Fibroblast of lung (primary cell): ENCODE measurements around the gene C6orf62. TPM values are rescaled to one million over a fixed set of nuclear protein-coding genes. Genes with fewer than 3 reads are reported as not detected.
"Not testable (repeated sequence)": the region's sequence is repeated elsewhere in the genome, so short reads cannot be mapped to it uniquely, and the experiment has no call there.

ENCODE experiments used
- DNase-seq, 2 donors: peaks; one replicate each; pipeline versions ENCODE4 v3.0.0 to v3.0.0-alpha.2; 2010; ENCODE audit warnings: low read depth in 2 of 2
- H2AFZ ChIP-seq: 2 replicates; pipeline ENCODE4 v1.5.1; 2012; ENCODE audit warnings: low read length, control low read depth, inconsistent platforms
- H3K27ac ChIP-seq: 2 replicates; pipeline ENCODE4 v1.5.1; 2011; ENCODE audit warnings: low read length, control low read depth; ENCODE audit not compliant: insufficient read depth
- H3K27me3 ChIP-seq: 2 replicates; pipeline ENCODE4 v1.5.1; 2011; ENCODE audit warnings: mild to moderate bottlenecking, low read length; ENCODE audit not compliant: control insufficient read depth, insufficient read depth
- H3K36me3 ChIP-seq: 2 replicates; pipeline ENCODE4 v1.5.1; 2011; ENCODE audit warnings: low read length; ENCODE audit not compliant: control insufficient read depth, insufficient read depth
- H3K4me1 ChIP-seq: 2 replicates; pipeline ENCODE4 v1.5.1; 2011; ENCODE audit warnings: low read length; ENCODE audit not compliant: control insufficient read depth, insufficient read depth; ENCODE audit errors: extremely low read depth
- H3K4me2 ChIP-seq: 2 replicates; pipeline ENCODE4 v1.5.1; 2011; ENCODE audit warnings: low read length, control low read depth; ENCODE audit not compliant: insufficient read depth; ENCODE audit errors: extremely low read depth
- H3K4me3 ChIP-seq, 4 experiments: fragments of 200-600 bp in 1 of 4; sonication (generic) in 1 of 4; replicated peaks in 1 of 4; 2 replicates each; pipeline ENCODE4 v1.5.1; 2011 to 2016; ENCODE audit warnings: low read length in 4 of 4, low read depth in 3 of 4, mild to moderate bottlenecking in 3 of 4, control low read depth in 2 of 4, inconsistent platforms in 1 of 4, mixed read lengths in 1 of 4; ENCODE audit not compliant: insufficient read depth in 1 of 4; ENCODE audit errors: control extremely low read depth in 1 of 4
- H3K79me2 ChIP-seq: 2 replicates; pipeline ENCODE4 v1.5.1; 2012; ENCODE audit warnings: mild to moderate bottlenecking, low read length, inconsistent platforms; ENCODE audit not compliant: control insufficient read depth, insufficient read depth
- H3K9ac ChIP-seq: 2 replicates; pipeline ENCODE4 v1.5.1; 2011; ENCODE audit warnings: mild to moderate bottlenecking, low read length, control low read depth; ENCODE audit not compliant: insufficient read depth
- H3K9me3 ChIP-seq: 2 replicates; pipeline ENCODE4 v1.5.1; 2012; ENCODE audit warnings: low read depth, low read length; ENCODE audit not compliant: control insufficient read depth, insufficient read depth
- H4K20me1 ChIP-seq: 2 replicates; pipeline ENCODE4 v1.5.1; 2011; ENCODE audit warnings: low read length; ENCODE audit not compliant: control insufficient read depth, insufficient read depth; ENCODE audit errors: extremely low read depth
- CTCF ChIP-seq, 2 donors: IDR thresholded peaks in 1 of 2; conservative IDR thresholded peaks in 1 of 2; 1 replicate in 1 of 2; 2 replicates in 1 of 2; pipeline ENCODE4 v1.5.1; 2011 to 2012; ENCODE audit warnings: low read length in 2 of 2, control low read depth in 1 of 2, inconsistent platforms in 1 of 2, low read depth in 1 of 2, mild to moderate bottlenecking in 1 of 2
- EZH2 ChIP-seq: IDR thresholded peaks from 2 replicates; pipeline ENCODE4 v1.5.1; 2012; ENCODE audit warnings: low read length, control low read depth, mild to moderate bottlenecking; ENCODE audit errors: missing control alignments
- polyA plus RNA-seq, 2 donors: library from polyadenylated mRNA; depleted of rRNA in 1 of 2; stranded (reverse) in 1 of 2; unstranded in 1 of 2; fragments of >200 nt; gene quantifications; 2 replicates each; pipeline ENCODE4 v1.2.1, GENCODE V29; 2011 to 2012; ENCODE audit warnings: missing spikeins in 1 of 2
- total RNA-seq: library from RNA; depleted of rRNA; stranded (reverse); fragments of >200 nt; gene quantifications from 2 replicates; pipeline ENCODE4 v1.2.1, GENCODE V29; 2014

C6orf62 gene
- total and polyA plus RNA-seq, 2 donors (not counting 1 experiment from before 2014, with no cell fraction given) = 103 to 147 TPM

- Histone ChIP-seq H3K9ac (no peak overlapping the region), H3K9me3 (no peaks in the 10 kb centered on the region), H3K4me2 (no peak overlapping the region), H3K4me3 (no peak overlapping the region), H3K4me1 (no peaks in the 10 kb centered on the region), H3K27me3 (no peaks in the 10 kb centered on the region), H3K79me2 (no peaks in the 10 kb centered on the region), H3K27ac (no peak overlapping the region), H2AFZ (no peak overlapping the region), H4K20me1 (no peaks in the 10 kb centered on the region), H3K36me3 (no peaks in the 10 kb centered on the region)
- TF ChIP-seq EZH2 = no peak
- TF ChIP-seq CTCF (conservative IDR thresholded peaks at IDR 0.05 in 1 of 2, IDR thresholded peaks at IDR 0.05 in 1 of 2; ENCODE audit: low read depth in 1 of 2, low read length in 2 of 2) = no peak
- DNase-seq = no peak
These were observed 34.6 kb upstream of the C6orf62 start for GRCh38 chr6:24753545-24753944.

DNA sequence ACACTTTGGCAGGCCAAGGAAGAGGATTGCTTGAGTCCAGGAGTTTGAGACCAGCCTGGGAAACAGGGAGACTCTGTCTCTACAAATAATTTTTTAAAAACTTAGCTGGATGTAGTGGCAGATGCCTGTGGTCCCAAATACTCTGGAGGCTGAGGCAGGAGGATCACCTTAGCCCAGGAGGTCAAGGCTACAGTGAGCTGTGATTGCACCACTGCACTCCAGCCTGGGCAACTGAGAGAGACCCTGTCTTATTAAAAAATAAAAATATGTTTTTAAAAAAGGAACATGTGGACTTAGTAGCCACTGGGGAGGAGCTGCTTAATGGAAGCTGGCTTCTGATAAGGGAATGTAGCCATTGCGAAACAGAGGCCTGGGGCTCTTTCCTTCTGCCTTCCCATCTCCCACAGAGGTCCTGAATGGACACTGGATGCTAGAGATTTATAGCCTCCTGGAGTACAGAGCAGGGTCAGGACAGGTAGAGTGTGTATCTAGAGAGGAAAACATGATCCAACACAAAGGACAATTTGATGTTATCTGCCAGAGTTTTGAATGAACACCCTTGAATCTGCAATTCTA is 34.1 kb upstream of the C6orf62 start:
- Histone ChIP-seq H3K36me3 (no peaks in the 10 kb centered on the region), H3K4me2 (no peak overlapping the region), H3K79me2 (no peaks in the 10 kb centered on the region), H3K9ac (no peak overlapping the region), H2AFZ (no peak overlapping the region), H3K4me3 (no peak overlapping the region), H4K20me1 (no peaks in the 10 kb centered on the region), H3K27ac (no peak overlapping the region), H3K27me3 (no peaks in the 10 kb centered on the region), H3K4me1 (no peaks in the 10 kb centered on the region), H3K9me3 (no peaks in the 10 kb centered on the region)
- TF ChIP-seq EZH2 = no peak
- TF ChIP-seq CTCF (conservative IDR thresholded peaks at IDR 0.05 in 1 of 2, IDR thresholded peaks at IDR 0.05 in 1 of 2; ENCODE audit: low read depth in 1 of 2, low read length in 2 of 2) = no peak
- no peak for DNase-seq

GRCh38 chr6:24752503-24752902 is 33.5 kb upstream of the C6orf62 start:
- Histone ChIP-seq H3K4me3 (no peak overlapping the region), H3K4me2 (no peak overlapping the region), H3K4me1 (no peaks in the 10 kb centered on the region), H3K27me3 (no peaks in the 10 kb centered on the region), H3K36me3 (no peaks in the 10 kb centered on the region), H3K27ac (no peak overlapping the region), H3K9ac (no peak overlapping the region), H3K9me3 (no peaks in the 10 kb centered on the region), H2AFZ (no peak overlapping the region), H3K79me2 (no peaks in the 10 kb centered on the region), H4K20me1 (no peaks in the 10 kb centered on the region)
- no peak for DNase-seq
- no peak for TF ChIP-seq EZH2
- no peak for TF ChIP-seq CTCF (conservative IDR thresholded peaks at IDR 0.05 in 1 of 2, IDR thresholded peaks at IDR 0.05 in 1 of 2; ENCODE audit: low read depth in 1 of 2, low read length in 2 of 2)

DNA sequence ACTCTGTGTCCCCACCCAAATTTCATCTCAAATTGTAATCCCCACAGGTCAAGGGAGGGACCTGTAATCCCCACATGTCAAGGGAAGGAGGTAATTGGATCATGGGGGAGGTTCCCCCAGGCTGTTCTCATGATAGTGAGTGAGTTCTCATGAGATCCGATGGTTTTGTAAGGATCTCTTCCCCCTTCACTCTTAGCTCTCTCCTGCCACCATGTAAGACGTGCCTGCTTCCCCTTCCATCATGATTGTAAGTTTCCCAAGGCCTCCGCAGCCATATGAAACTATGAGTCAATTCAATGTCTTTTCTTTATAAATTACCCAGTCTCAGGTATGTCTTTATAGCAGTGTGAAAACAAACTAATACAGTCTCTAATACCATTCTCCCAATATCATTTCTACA is 31.9 kb upstream of the C6orf62 start:
- not testable (repeated sequence) for H3K9ac ChIP-seq, H3K4me2 ChIP-seq, H3K27me3 ChIP-seq, H3K4me3 ChIP-seq, H3K4me1 ChIP-seq, H4K20me1 ChIP-seq, DNase-seq, H2AFZ ChIP-seq, H3K79me2 ChIP-seq, H3K9me3 ChIP-seq, H3K36me3 ChIP-seq, H3K27ac ChIP-seq
